HEK293T (cell line): ENCODE measurements around the gene EPHB4.

Experiments
- ARNT ChIP-seq: fragments of 450-650 bp; IDR thresholded peaks from 2 replicates; pipeline ENCODE4 v1.6.1; 2017; ENCODE audit warnings: mild to moderate bottlenecking
- BHLHE40 ChIP-seq: fragments of 450-650 bp; IDR thresholded peaks from 2 replicates; pipeline ENCODE4 v1.6.1; 2016; ENCODE audit warnings: mild to moderate bottlenecking, moderate library complexity, borderline replicate concordance
- CTBP1 ChIP-seq: fragments of 450-650 bp; IDR thresholded peaks from 2 replicates; pipeline ENCODE4 v1.6.1; 2016; ENCODE audit warnings: borderline replicate concordance
- ELF4 ChIP-seq: fragments of 450-650 bp; IDR thresholded peaks from 2 replicates; pipeline ENCODE4 v1.6.1; 2017; ENCODE audit warnings: antibody characterized with exemption
- FOXA1 ChIP-seq: fragments of 450-650 bp; IDR thresholded peaks from 2 replicates; pipeline ENCODE4 v1.6.1; 2016; ENCODE audit warnings: mild to moderate bottlenecking
- FOXK2 ChIP-seq: fragments of 450-650 bp; IDR thresholded peaks from 2 replicates; pipeline ENCODE4 v1.6.1; 2016; ENCODE audit warnings: mild to moderate bottlenecking
- FOXM1 ChIP-seq: fragments of 450-650 bp; IDR thresholded peaks from 2 replicates; pipeline ENCODE4 v1.6.1; 2017; ENCODE audit warnings: mild to moderate bottlenecking, borderline replicate concordance
- HDGF ChIP-seq: fragments of 450-650 bp; IDR thresholded peaks from 2 replicates; pipeline ENCODE4 v1.6.1; 2017; ENCODE audit warnings: antibody characterized with exemption, borderline replicate concordance
- LEF1 ChIP-seq: fragments of 450-650 bp; IDR thresholded peaks from 2 replicates; pipeline ENCODE4 v1.6.1; 2017; ENCODE audit warnings: mild to moderate bottlenecking, borderline replicate concordance
- NFRKB ChIP-seq: fragments of 450-650 bp; IDR thresholded peaks from 2 replicates; pipeline ENCODE4 v1.6.1; 2016; ENCODE audit warnings: mild to moderate bottlenecking, moderate library complexity
- SP1 ChIP-seq: fragments of 450-650 bp; IDR thresholded peaks from 2 replicates; pipeline ENCODE4 v1.6.1; 2017
- SUZ12 ChIP-seq: fragments of 450-650 bp; IDR thresholded peaks from 2 replicates; pipeline ENCODE4 v1.6.1; 2016; ENCODE audit warnings: mild to moderate bottlenecking
- ZNF384 ChIP-seq: fragments of 450-650 bp; IDR thresholded peaks from 2 replicates; pipeline ENCODE4 v1.6.1; 2016
- TF ChIP-seq, protein P1 (sequence below): fragments of 450-650 bp; IDR thresholded peaks from 2 replicates; pipeline ENCODE4 v1.6.1; 2016

DNA sequence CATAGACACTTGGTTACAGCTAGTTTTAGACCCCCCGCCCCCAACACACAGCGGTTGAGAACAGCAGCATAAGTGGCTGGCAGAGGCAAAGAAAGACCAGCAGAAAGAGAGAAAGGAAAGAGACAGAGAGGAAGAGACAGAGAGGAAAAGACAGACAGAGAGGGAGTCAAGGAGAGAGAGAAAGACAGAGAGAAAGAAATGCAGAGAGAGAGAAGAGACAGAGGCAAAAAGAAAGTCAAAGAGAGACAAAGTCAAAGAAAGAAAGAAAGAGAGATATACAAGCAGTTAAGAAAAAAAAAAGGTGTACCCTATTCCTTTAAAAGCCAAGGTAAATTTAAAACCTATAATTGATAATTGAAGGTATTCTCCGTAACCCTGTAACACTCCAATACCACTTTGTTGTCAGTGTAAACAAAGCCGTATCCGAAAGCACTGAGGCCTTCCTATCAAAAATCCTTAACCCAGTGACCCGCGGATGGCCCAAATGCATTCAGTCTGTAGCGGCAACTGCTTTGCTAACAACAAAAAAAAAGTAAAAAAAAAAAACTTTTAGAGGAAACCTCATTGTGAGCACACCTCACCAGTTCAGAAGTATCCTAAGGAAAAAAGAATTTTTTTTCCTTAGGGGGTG lies 13.3 kb upstream of the EPHB4 start:
- no peak for TF ChIP-seq FOXA1
- TF ChIP-seq LEF1 = no peak
- TF ChIP-seq CTBP1 = no peak
- TF ChIP-seq, protein P1, sequence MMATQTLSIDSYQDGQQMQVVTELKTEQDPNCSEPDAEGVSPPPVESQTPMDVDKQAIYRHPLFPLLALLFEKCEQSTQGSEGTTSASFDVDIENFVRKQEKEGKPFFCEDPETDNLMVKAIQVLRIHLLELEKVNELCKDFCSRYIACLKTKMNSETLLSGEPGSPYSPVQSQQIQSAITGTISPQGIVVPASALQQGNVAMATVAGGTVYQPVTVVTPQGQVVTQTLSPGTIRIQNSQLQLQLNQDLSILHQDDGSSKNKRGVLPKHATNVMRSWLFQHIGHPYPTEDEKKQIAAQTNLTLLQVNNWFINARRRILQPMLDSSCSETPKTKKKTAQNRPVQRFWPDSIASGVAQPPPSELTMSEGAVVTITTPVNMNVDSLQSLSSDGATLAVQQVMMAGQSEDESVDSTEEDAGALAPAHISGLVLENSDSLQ = no peak
- TF ChIP-seq FOXM1 = no peak
- no peak for TF ChIP-seq ZNF384
- no peak for TF ChIP-seq ELF4
- no peak for TF ChIP-seq FOXK2
- TF ChIP-seq NFRKB = no peak
- TF ChIP-seq BHLHE40 = no peak
- no peak for TF ChIP-seq HDGF
- TF ChIP-seq SP1 = no peak
- TF ChIP-seq SUZ12 = no peak
- no peak for TF ChIP-seq ARNT
